Loucy (cell line): Measurements from ENCODE around the gene RBMY1E.
"Not testable (repeated sequence)": the region's sequence is repeated elsewhere in the genome, so short reads cannot be mapped to it uniquely, and the experiment has no call there.

Experiments
- EZH2phosphoT487 ChIP-seq: fragments of 200-600 bp; IDR thresholded peaks from 2 replicates; pipeline ENCODE4 v1.6.1; 2018; ENCODE audit warnings: antibody characterized with exemption, mild to moderate bottlenecking, moderate library complexity, borderline replicate concordance
- TF ChIP-seq, protein P1 (sequence below): fragments of 200-600 bp; sonication (generic); conservative IDR thresholded peaks from 2 replicates; pipeline ENCODE4 v1.5.1; 2014; ENCODE audit warnings: mild to moderate bottlenecking, antibody characterized with exemption, low read length

DNA sequence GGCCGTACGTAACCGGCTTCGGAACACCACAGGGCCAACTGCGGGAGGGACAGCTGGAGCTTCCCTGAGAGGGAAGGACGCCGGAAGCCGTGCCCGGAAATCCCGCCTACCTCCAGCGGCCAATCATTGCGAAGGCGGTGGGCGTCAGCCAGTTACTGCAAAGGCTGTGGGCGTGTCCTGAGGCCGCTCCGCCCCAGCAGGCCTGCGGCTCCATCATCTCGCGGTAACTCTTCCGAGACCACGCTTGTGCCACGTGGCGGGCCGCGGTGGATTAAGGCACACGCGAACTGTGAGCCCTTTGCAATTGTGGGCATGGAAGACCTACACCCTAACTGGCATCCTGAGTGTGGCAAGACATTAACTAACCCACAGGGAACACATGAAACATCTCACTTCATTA, 23.4 kb downstream of the RBMY1E start, which contains the start of gene RBMY1D:
- TF ChIP-seq, protein P1, sequence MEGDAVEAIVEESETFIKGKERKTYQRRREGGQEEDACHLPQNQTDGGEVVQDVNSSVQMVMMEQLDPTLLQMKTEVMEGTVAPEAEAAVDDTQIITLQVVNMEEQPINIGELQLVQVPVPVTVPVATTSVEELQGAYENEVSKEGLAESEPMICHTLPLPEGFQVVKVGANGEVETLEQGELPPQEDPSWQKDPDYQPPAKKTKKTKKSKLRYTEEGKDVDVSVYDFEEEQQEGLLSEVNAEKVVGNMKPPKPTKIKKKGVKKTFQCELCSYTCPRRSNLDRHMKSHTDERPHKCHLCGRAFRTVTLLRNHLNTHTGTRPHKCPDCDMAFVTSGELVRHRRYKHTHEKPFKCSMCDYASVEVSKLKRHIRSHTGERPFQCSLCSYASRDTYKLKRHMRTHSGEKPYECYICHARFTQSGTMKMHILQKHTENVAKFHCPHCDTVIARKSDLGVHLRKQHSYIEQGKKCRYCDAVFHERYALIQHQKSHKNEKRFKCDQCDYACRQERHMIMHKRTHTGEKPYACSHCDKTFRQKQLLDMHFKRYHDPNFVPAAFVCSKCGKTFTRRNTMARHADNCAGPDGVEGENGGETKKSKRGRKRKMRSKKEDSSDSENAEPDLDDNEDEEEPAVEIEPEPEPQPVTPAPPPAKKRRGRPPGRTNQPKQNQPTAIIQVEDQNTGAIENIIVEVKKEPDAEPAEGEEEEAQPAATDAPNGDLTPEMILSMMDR, result not testable (repeated sequence)
- TF ChIP-seq EZH2phosphoT487, result not testable (repeated sequence)
